COLO829 (cell line): ENCODE results near the gene MRAS.
"Not testable (repeated sequence)": the region's sequence is repeated elsewhere in the genome, so short reads cannot be mapped to it uniquely, and the experiment has no call there.

Source experiments
- DNase-seq: peaks from one replicate; pipeline ENCODE4 v3.0.0; 2012; ENCODE audit warnings: low spot score

The MRAS gene

DNA sequence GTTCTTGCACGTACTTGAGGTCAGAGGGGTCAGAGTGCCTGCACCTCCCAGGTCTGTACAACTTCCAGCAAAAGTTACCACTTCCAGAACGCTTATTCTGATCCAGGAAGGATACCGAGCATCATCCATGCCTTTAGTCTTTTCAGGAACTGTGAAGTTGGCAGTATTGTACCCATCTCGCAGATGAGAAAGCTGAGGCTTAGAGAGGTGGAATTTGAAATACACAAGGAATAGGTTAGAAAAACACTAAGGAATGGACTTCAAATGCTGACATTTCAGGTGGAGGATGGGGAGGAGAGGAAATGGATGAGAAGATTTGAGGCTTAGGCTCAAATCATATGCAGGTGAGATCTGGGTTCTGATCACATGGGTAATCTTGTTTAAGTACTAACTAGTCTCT, 97.3 kb downstream of the MRAS start:
- DNase-seq, result no peak

DNA sequence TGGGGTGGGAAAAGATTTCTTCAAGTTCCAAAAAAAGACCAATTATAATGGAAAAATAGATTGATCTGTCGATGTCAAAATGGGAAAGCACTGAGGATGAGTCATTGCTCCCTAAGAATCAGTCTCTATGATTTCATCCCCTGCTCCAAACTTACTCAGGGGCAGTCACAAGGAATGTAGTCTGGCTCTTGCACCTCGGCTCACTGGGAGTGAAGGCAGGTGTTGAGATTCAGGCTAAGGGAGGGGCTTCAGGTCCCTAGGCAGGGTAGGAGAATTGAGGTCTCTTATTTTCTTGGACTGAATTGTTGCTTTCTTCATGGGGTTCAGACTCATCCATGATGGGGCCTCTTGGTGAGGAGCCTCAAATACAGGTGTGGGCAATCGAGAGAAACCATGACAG, 100.3 kb downstream of the MRAS start:
- DNase-seq, result no peak

DNA sequence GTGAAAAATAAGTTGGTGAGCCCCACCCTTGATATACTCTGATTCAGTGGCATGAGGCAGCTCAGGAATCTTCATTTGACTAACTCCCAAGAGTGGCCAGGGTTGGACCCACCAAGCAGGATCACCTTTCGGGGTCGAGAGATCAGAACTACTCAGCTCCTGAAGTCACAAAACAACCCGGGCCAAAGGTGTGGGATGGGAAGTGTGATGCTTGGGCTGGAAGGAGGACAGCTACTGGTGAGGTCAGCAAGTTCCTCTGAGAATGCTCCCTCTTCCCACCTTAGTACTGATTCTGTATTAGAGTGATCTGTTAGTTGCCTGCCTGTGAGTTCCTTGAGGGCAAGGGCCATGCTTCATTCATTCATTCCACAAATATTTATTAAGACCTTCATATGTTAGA, 101.1 kb downstream of the MRAS start:
- no peak for DNase-seq

DNA sequence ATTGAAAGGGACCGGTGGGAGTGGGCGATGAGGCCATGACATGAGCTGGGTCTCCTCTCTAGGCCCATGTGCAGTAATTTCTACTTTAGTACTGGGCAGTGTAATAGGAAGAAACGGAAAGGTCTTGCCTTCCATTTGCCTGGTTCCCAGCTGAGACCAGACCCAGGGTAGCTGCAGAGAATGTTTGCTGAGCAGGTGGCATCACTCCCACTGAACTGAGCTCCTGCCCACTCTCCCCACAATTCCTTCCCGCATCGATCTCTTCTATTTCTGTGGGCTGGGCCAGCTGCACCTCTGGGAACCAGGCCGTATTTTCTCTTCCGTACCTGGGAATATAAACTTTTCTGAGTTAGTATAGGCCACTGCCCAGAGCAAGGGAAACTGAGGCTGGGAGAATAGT, 101.8 kb downstream of the MRAS start:
- DNase-seq, result no peak

DNA sequence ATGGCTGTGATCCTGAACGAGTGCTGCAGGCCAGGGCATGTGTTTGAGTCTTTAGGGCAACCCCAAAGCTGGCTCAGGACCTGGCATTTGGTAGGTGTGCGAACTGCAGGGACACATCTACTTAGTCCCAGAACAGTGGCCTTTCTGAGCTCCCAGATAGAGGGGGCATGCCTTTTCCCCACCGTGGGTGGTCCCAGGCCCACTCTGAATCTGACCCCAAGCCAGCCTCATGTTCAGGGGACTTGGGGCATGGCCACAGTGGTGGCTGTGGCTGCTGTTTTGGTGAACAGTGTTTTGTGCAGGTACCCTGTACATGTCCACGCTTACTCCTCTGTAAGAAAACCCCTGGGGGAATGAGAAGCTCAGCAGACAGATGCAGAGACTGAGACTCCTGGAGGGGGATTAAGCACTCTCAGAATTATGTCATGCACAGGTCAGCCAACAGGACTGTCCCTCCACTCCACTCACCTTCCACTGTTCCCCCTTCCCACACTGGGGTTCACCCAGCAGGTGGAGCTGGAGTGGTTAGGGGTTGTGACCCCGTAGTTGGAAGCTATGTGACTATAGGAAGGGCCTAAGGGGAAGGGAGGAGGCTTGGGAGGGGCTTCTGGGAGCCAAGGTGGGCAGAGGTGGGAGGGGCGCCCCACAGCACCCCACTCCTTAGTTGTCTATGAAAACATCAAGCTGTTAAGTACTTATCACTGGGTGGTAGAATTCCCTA, 102.5 kb downstream of the MRAS start:
- no peak for DNase-seq

DNA sequence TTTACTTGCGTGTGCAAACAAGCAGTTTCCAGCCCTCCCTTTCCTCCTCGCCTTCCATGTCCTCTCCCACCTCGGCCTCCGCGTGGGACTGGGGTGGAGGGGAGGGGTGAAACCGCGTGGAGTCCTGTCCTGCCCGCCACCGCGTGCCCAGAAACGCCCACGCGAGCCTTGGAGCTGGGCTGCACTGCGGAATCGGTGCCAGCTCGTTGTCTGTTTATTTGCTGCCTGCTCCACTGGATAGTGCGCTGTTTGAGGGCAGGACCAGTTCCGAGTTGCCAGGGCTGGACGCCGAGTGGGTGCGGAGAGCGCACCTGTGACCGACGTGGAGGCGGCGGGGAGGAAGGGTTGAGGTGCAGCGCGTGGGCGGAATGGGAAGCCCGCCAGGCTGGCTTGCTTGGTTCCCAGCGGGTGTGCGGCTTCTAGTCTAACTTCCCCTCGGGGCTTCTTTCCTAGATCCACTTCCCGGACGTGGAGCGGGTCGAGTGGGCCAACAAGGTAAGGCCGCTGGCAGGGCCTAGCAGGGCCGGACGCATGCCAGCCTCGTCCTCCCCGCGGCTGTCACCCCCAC, 103.3 kb downstream of the MRAS start:
- DNase-seq, result no peak

DNA sequence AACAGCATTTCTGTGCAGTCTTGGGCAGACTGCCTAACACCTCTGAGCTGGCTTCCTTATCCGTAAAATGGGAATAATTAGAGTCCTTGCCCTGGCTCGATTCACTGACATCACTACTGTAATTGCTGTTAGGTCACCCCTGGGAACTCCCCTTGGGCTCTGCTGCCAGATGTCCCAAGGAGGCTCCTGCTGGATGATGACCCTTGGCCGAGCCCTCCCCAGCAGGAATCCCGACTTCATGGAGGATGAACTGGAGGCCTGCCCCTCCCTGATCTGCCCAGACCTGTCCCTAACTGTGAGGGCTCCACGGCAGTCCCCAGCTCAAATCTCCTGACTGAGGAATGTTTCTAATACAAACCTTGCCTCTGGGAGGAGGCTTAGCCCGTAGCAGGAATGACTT, 104.1 kb downstream of the MRAS start:
- no peak for DNase-seq

DNA sequence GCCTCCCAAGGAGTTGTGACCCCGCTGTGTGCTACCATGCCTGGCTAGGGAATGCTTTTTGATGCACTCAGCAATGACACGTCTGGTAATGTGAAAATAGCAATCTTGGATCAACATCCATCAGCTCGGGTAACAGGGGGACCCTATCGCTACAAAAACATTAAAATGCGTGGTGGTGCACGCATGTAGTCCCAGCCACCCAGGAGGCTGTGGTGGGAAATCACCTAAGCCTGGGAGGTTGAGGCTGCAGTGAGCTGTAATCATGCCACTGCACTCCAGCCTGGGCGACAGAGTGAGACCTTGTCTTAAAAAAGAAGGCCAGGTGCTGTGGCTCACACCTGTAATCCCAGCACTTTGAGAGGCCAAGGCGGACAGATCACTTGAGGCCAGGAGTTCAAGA, 105.6 kb downstream of the MRAS start:
- DNase-seq, result not testable (repeated sequence)
